GM13977 (cell line): Measurements from ENCODE around the gene PSORS1C1.

Experiments
- DNase-seq: peaks from one replicate; pipeline ENCODE4 v3.0.0; 2012; ENCODE audit warnings: low spot score
- in situ Hi-C: fragments of 300-500 bp; cut with MboI; formaldehyde crosslinking; loops from one replicate; pipeline ENCODE4 v1.12.0; 2022; ENCODE audit warnings: low sequenced_read_pairs, low pct_unique_long_range_greater_than_20kb, mixed read lengths, inconsistent platforms; ENCODE audit not compliant: unreplicated experiment
- TF ChIP-seq, protein P1 (sequence below): IDR thresholded peaks from 2 replicates; pipeline ENCODE4 v1.5.1; 2012; ENCODE audit warnings: mild to moderate bottlenecking, control low read depth; ENCODE audit not compliant: insufficient read depth; ENCODE audit errors: extremely low read depth, missing control alignments

The PSORS1C1 gene

DNA sequence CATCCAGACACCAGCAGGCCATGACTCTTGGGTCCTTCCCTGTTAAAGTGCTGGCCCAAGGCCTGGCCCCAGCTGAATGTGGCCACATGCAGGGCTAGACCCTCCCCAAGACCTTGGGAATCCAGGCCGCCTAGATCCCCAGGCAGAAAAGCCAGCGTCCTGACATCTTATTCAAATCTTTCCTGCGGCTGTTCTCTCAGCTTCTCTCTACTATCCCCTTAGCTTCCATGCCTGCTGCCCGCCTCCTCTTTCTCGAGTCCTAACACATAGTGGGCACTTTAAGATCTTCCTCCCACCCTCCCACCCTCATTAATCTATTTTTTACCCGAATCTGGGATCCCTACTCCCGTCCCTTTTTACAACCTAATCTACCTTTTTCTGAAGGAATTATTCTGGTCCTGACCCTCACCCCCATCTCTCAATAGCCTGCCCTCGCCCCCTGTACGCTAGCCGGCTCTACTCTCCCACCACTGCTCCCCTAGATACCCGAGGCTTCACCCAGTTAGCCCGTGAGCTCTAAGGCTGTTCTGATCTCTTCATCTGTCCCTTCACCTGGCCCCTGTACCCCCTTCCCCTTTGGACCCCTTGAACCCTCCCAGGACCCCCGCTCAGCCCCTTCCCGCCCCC lies 43.0 kb downstream of the PSORS1C1 start, which contains the start of gene CCHCR1:
CCHCR1 (minus strand) TSS at position 290 of the 627 bp plus-strand sequence; CDS start at position 88, 202 bp downstream.
- in situ Hi-C loops, result no loop called here
- DNase-seq, result no peak
- TF ChIP-seq, protein P1, sequence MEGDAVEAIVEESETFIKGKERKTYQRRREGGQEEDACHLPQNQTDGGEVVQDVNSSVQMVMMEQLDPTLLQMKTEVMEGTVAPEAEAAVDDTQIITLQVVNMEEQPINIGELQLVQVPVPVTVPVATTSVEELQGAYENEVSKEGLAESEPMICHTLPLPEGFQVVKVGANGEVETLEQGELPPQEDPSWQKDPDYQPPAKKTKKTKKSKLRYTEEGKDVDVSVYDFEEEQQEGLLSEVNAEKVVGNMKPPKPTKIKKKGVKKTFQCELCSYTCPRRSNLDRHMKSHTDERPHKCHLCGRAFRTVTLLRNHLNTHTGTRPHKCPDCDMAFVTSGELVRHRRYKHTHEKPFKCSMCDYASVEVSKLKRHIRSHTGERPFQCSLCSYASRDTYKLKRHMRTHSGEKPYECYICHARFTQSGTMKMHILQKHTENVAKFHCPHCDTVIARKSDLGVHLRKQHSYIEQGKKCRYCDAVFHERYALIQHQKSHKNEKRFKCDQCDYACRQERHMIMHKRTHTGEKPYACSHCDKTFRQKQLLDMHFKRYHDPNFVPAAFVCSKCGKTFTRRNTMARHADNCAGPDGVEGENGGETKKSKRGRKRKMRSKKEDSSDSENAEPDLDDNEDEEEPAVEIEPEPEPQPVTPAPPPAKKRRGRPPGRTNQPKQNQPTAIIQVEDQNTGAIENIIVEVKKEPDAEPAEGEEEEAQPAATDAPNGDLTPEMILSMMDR, result no peak

DNA sequence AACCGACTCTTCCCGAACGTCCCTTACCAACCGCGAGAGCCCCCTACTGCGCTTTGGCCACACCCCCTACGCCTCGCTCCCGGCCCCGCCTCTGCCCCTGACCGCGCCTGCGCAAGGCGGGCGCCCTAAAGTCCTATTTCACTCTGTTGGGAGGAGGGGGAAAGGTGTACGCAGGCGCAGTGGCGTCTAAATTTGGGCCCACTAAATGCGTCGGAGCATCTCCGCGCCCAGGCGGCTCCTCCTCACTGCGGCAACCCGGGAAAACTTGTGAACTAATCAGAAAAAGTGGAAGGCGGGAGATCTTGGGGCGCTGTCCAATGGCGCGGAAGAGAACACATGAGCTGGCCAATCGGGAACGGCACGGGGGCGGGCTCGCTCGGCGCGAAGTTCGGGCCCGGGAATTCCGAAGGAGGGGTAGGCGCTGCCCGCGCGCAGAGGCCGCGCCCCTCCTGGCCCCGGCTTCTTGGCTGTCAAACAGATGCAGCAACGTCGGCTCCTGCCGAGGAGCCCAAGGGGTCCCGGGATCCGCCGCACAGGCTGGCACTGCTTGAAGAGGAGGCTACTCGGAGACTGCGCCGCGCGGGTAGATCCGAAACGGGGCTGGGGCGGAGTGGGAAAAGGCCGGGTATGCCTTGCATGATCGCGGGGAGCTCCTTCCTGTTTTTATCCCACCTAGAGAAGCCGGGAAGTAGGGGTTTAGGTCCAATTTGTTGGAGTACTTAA lies 43.7 kb downstream of the PSORS1C1 start, which contains the start of gene TCF19:
TCF19 (plus strand) TSS at position 450 of the 723 bp plus-strand sequence. CDS start 881 bp downstream, outside the sequence.
- in situ Hi-C loops, result no loop called here
- peak; percentile 100 for DNase-seq
- TF ChIP-seq, protein P1, result no peak

DNA sequence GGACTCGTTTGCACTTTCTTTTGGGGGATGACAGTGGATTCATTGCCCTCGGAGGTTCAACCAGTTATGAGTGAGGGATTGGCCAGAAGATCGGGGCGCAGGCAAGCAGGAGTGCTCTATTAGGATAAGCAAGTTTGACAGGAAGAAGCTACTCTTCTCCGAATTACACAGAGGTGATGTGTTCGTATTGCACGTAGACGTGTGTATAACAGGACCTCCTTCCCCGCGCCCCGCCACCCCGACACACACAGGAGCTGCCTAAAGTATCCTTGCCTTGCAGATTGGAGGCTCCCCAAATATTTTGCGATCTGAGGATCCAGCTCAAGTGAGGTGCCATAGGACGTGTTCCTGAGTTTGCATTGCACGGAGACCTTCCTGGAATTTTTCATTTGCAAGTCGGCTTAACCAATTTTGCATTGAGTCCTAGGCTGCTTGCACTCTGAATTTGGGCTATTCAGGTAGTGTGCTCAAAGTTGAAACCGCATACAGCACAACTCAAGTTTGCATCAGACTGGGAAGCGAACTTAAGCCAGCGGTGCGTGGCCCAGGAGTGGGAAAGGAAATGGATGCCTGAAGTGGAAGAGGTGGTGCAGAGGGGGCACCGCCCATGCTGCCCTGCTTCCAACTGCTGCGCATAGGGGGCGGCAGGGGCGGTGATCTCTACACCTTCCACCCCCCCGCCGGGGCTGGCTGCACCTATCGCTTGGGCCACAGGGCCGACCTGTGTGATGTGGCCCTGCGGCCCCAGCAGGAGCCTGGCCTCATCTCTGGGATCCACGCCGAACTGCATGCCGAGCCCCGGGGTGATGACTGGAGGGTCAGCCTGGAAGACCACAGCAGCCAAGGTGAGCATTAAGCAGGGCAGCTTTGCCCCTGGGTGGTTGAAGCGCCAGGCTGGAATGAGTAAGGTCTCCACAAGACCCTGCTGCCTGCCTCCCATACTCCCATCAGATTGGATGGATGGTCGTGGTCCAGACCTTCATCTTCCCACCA lies 44.6 kb downstream of the PSORS1C1 start:
- in situ Hi-C loops, result no loop called here
- DNase-seq, result peak; percentile 47

DNA sequence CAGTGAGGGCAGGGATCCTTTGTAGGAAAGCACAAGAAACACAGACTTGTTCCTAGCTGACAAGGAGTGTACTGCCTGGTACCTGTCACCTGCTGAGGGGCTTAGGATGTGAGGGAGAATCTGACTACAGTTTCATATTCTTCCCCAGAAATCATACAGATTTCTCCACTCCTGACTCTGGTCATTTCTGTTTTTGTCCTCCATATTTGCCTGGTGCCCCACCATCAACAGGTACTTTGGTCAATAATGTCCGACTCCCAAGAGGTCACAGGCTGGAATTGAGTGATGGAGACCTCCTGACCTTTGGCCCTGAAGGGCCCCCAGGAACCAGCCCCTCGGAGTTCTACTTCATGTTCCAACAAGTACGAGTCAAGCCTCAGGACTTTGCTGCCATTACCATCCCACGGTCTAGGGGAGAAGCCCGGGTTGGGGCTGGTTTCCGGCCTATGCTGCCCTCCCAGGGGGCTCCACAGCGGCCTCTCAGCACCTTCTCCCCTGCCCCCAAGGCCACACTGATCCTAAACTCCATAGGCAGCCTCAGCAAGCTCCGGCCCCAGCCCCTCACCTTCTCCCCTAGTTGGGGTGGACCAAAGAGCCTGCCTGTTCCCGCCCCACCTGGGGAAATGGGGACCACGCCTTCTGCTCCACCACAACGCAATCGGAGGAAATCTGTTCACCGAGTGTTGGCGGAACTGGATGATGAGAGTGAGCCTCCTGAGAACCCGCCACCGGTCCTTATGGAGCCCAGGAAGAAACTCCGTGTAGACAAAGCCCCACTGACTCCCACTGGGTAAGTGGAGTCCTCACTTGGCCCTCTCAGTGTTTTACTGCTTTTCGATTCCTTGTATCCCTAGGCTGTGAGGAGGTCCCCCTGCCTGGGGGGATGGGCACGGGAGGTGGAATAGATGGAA lies 46.9 kb downstream of the PSORS1C1 start:
- in situ Hi-C loops, result no loop called here
- DNase-seq, result no peak
- TF ChIP-seq, protein P1, result no peak

More for the DNA sequence above, 44.6 kb downstream of the PSORS1C1 start:
- TF ChIP-seq, protein P1, result no peak

DNA sequence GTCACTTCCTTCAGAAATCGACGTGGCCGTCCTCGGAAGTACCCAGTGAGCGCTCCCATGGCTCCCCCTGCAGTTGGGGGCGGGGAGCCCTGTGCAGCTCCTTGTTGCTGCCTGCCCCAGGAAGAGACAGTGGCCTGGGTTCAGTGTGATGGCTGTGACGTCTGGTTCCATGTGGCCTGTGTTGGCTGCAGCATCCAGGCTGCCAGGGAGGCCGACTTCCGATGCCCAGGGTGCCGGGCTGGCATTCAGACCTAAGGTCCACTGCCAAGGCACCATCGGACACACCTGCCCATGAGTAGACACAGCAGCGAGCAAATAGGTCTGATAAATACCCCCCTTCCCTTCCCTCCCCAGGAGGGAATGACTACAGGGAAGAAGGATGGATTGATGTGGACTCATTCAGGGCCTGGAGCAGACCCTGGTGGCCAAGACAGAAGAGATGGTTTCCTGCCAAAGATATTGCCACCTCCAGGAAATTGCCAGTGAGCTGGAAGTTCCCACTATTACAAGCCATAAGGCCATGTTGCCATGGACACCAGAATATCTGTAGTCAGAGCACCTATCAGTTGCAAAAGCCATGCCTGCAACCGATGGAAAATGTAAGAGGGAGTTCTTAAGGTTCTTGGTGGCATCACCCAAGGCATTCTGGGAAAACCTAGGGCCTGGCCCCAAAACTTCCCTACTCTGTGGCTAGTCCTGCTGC lies 48.0 kb downstream of the PSORS1C1 start:
- TF ChIP-seq, protein P1, result no peak
- DNase-seq, result no peak
- in situ Hi-C loops, result no loop called here
